Stimulated activated naive B cell treated with anti-CD40 and anti-IgM and Interleukin-4, amounts not matched to agents 10 μg/mL and 1 μg/mL and 100 μg/mL, for 72 hours (primary cell): ENCODE data around the gene ATXN1.
"Not testable (repeated sequence)": the region's sequence is repeated elsewhere in the genome, so short reads cannot be mapped to it uniquely, and the experiment has no call there.

Experiments
- ATAC-seq, 2 donors: fragments of 150-1000 bp; cut with Tn5 transposase; replicated peaks; 2 replicates each; pipeline ENCODE4 v1.10.0; 2021; ENCODE audit warnings: moderate library complexity in 1 of 2
- DNase-seq: peaks from one replicate; pipeline ENCODE4 v3.0.0; 2021
- H3K27ac Mint-ChIP-seq: one replicate; pipeline ENCODE4 v1.8.0; 2022; ENCODE audit warnings: mild to moderate bottlenecking, mixed read lengths
- H3K27me3 Mint-ChIP-seq, 2 donors: one replicate each; pipeline ENCODE4 v1.8.0; 2022; ENCODE audit warnings: mixed read lengths in 2 of 2
- H3K36me3 Mint-ChIP-seq, 2 donors: one replicate each; pipeline ENCODE4 v1.8.0; 2022; ENCODE audit warnings: mixed read lengths in 2 of 2, mild to moderate bottlenecking in 1 of 2
- H3K4me1 Mint-ChIP-seq, 2 donors: one replicate each; pipeline ENCODE4 v1.8.0; 2022; ENCODE audit warnings: mixed read lengths in 2 of 2, mild to moderate bottlenecking in 1 of 2
- H3K4me3 Mint-ChIP-seq, 2 donors: one replicate each; pipeline ENCODE4 v1.8.0; 2022; ENCODE audit warnings: mild to moderate bottlenecking in 2 of 2, mixed read lengths in 2 of 2, moderate library complexity in 1 of 2
- H3K9me3 Mint-ChIP-seq, 2 donors: one replicate each; pipeline ENCODE4 v1.8.0; 2022; ENCODE audit warnings: mixed read lengths in 2 of 2, mild to moderate bottlenecking in 1 of 2

Gene ATXN1

GRCh38 chr6:16262773-16263172 is 498.5 kb downstream of the ATXN1 start:
- H3K4me1 Mint-ChIP-seq, H3K4me3 Mint-ChIP-seq, H3K27me3 Mint-ChIP-seq, ATAC-seq, H3K36me3 Mint-ChIP-seq, H3K9me3 Mint-ChIP-seq, H3K27ac Mint-ChIP-seq, DNase-seq: not testable (repeated sequence)

- H3K4me1 Mint-ChIP-seq, DNase-seq, H3K4me3 Mint-ChIP-seq, H3K9me3 Mint-ChIP-seq, ATAC-seq, H3K36me3 Mint-ChIP-seq, H3K27me3 Mint-ChIP-seq, H3K27ac Mint-ChIP-seq: not testable (repeated sequence)
Measured at GRCh38 chr6:16260602-16261001, 500.7 kb downstream of the ATXN1 start.

GRCh38 chr6:16259604-16260003 is 501.7 kb downstream of the ATXN1 start:
- not testable (repeated sequence) for ATAC-seq, H3K27me3 Mint-ChIP-seq, H3K4me3 Mint-ChIP-seq, H3K9me3 Mint-ChIP-seq, DNase-seq, H3K27ac Mint-ChIP-seq, H3K36me3 Mint-ChIP-seq, H3K4me1 Mint-ChIP-seq

- DNase-seq = no peak
- Mint-ChIP-seq H3K4me3 (no peak overlapping the region), H3K4me1 (no peaks in the 10 kb centered on the region), H3K27ac (no peak overlapping the region), H3K27me3 (peaks cover 0 to 2% of the 10 kb centered on the region in 2 donors), H3K9me3 (no peaks in the 10 kb centered on the region), H3K36me3 (no peaks in the 10 kb centered on the region)
- ATAC-seq = no peak
Measured at GRCh38 chr6:16258709-16259075, 502.6 kb downstream of the ATXN1 start.

- H3K4me3 Mint-ChIP-seq = no peak overlapping the region
- no peaks in the 10 kb centered on the region for H3K9me3 Mint-ChIP-seq
- no peaks in the 10 kb centered on the region for H3K36me3 Mint-ChIP-seq
- H3K27me3 Mint-ChIP-seq = peaks cover 0 to 4% of the 10 kb centered on the region in 2 donors
- H3K27ac Mint-ChIP-seq = no peak overlapping the region
- ATAC-seq (no peak), DNase-seq (no peak)
- no peaks in the 10 kb centered on the region for H3K4me1 Mint-ChIP-seq
Measured at GRCh38 chr6:16257999-16258708, 503.1 kb downstream of the ATXN1 start.

GRCh38 chr6:16256781-16257180 is 504.5 kb downstream of the ATXN1 start:
- Mint-ChIP-seq H3K36me3 (no peaks in the 10 kb centered on the region), H3K4me3 (no peak overlapping the region), H3K27me3 (peaks cover 0 to 8% of the 10 kb centered on the region in 2 donors), H3K4me1 (no peaks in the 10 kb centered on the region), H3K27ac (no peak overlapping the region), H3K9me3 (no peaks in the 10 kb centered on the region)
- no peak for ATAC-seq
- DNase-seq = no peak

- Mint-ChIP-seq H3K4me1 (no peaks in the 10 kb centered on the region), H3K4me3 (no peak overlapping the region), H3K27me3 (peaks cover 0 to 8% of the 10 kb centered on the region in 2 donors), H3K27ac (no peak overlapping the region), H3K9me3 (no peaks in the 10 kb centered on the region), H3K36me3 (no peaks in the 10 kb centered on the region)
- DNase-seq (no peak), ATAC-seq (no peak)
Measured at GRCh38 chr6:16254535-16254934, 506.7 kb downstream of the ATXN1 start.

- ATAC-seq (no peak), DNase-seq (no peak)
- Mint-ChIP-seq H3K27ac (no peak overlapping the region), H3K4me3 (no peak overlapping the region), H3K27me3 (peaks cover 0 to 8% of the 10 kb centered on the region in 2 donors), H3K9me3 (no peaks in the 10 kb centered on the region), H3K4me1 (no peaks in the 10 kb centered on the region), H3K36me3 (no peaks in the 10 kb centered on the region)
Measured at GRCh38 chr6:16253399-16254144, 507.7 kb downstream of the ATXN1 start.

GRCh38 chr6:16252686-16253299 is 508.5 kb downstream of the ATXN1 start:
- H3K36me3 Mint-ChIP-seq = no peaks in the 10 kb centered on the region
- DNase-seq (no peak), ATAC-seq (no peak)
- H3K4me3 Mint-ChIP-seq = no peak overlapping the region
- H3K9me3 Mint-ChIP-seq = no peaks in the 10 kb centered on the region
- H3K27ac Mint-ChIP-seq = no peak overlapping the region
- H3K4me1 Mint-ChIP-seq = no peaks in the 10 kb centered on the region
- H3K27me3 Mint-ChIP-seq = peaks cover 0 to 8% of the 10 kb centered on the region in 2 donors

- no peak overlapping the region for H3K27ac Mint-ChIP-seq
- H3K4me1 Mint-ChIP-seq = no peaks in the 10 kb centered on the region
- no peak for ATAC-seq
- H3K9me3 Mint-ChIP-seq = no peaks in the 10 kb centered on the region
- no peaks in the 10 kb centered on the region for H3K36me3 Mint-ChIP-seq
- no peak overlapping the region for H3K4me3 Mint-ChIP-seq
- peaks cover 0 to 10% of the 10 kb centered on the region in 2 donors for H3K27me3 Mint-ChIP-seq
- DNase-seq = no peak
Measured at GRCh38 chr6:16251706-16252105, 509.6 kb downstream of the ATXN1 start.

- H3K4me1 Mint-ChIP-seq = no peaks in the 10 kb centered on the region
- H3K27ac Mint-ChIP-seq = no peak overlapping the region
- no peak for ATAC-seq
- no peak overlapping the region for H3K4me3 Mint-ChIP-seq
- DNase-seq = no peak
- H3K36me3 Mint-ChIP-seq = no peaks in the 10 kb centered on the region
- peaks cover 5 to 22% of the 10 kb centered on the region in 2 donors for H3K27me3 Mint-ChIP-seq
- H3K9me3 Mint-ChIP-seq = no peaks in the 10 kb centered on the region
Measured at GRCh38 chr6:16249971-16250370, 511.3 kb downstream of the ATXN1 start.
